HG03103 (cell line): Measurements from ENCODE around the gene PHB1.
A peak's percentile ranks its signal among the peaks of the same experiment; 100 is the strongest.
"Not testable (repeated sequence)": the region's sequence is repeated elsewhere in the genome, so short reads cannot be mapped to it uniquely, and the experiment has no call there.

Source experiments
- ATAC-seq: cut with Tn5 transposase; IDR thresholded peaks from one replicate; pipeline ENCODE4 v1.9.1; 2021; ENCODE audit warnings: low read depth; ENCODE audit not compliant: unreplicated experiment

The PHB1 gene

DNA sequence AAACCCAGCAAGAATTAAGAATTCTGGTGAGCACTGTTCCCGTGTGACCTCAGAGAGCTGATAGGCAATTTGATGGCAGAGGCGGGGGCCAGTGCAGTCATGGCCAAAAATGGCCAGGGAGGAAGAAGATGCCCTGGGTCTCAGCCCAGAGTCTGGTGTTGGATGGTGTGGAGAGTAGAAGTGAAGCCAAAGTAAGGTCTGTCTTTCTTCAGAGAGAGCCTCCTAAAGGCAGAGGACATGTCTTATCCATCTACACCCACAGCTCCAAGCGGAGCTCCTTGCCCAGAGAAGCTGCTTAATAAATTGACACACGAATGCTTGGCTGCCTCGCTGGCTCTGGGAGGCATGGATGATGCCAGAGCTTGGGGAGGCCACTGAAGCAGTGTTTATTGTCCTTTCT is 32.9 kb downstream of the PHB1 start:
- ATAC-seq, result no peak

DNA sequence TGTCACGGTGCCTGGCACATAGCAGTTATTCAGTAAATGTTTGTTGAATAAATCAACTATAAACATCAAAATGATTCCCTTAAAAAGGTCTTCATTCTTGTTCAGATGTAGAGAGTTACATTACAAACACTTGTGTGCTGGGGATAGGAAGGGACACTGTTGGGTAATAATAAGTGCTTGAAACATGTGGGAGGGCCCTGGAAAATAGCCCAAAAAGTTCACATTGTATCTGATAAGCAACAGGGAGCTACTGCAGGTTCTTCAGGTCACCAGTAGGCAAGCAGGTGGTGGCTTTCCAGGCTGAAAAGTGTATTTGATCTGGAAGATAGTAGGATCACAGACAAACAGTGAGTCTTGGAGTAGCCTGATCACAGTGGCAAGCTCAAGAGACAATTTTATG is 33.6 kb downstream of the PHB1 start:
- no peak for ATAC-seq

DNA sequence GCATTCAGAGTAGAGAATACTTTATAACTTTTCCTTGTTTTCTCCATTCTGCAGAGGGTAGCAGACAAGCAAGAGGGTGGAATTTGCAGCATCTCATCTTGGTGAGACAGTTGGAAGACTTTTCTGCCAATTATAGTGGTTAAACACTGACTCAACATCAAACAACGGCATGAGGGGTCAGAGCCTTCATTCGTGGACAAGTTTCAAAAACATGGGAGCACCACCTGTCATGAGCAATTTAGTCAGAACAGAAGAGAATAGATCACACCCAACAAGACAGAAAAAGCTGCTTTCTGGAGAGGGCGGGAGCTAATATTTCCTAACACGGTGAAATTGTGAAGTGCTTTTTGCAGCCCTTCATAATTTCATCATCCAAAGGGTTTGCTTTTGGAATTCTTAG is 34.8 kb downstream of the PHB1 start:
- no peak for ATAC-seq

DNA sequence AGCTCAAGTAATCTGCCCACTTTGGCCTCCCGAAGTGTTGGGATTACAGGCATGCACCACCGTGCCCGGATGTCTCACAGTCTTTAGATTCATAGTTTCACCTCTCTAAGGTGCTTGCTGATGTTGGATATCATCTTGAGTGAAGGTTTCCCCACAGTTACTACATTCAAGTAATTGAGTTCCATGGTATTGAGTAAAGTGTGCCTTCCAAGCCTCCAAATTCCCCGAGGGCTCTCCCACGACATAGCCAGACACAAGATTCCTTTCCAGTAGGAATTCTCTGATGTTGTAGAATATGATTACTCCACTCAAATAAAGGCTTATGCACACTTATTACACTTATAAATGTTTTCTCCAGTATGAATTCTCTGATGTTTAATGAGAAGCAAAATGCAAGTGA is 36.4 kb downstream of the PHB1 start:
- no peak for ATAC-seq

DNA sequence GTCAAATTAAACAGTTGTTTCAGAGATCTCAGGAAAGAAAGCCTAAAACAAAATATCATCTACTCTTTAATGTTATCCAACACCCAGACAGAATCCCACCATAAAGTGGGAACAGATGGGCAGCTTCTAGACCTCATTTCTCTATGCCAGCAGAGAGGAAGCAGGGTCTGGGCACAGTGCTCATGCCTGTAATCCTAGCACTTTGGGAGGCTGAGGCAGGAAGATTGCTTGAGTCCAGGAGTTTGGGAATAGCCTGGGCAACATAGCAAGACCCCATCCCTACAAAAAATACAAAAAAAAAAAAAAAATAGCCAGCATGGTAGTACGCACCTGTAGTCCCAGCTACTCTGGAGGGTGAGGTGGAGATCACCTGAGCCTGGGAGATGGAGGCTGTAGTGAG is 39.1 kb downstream of the PHB1 start:
- ATAC-seq, result no peak

DNA sequence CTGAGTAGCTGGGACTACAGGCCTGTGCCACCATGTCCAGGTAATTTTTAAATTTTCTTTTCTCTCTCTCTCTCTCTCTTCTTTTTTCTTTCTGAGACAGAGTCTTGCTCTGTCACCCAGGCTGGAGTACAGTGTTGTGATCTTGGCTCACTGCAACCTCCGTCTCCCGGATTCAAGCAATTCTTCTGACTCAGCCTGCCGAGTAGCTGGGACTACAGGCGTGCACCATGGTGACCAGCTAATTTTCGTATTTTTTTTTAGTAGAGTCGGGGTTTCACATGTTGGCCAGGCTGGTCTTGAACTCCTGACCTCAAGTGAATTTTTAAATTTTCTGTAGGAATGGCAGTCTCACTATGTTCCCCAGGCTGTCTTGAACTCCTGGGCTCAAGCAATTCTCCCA is 41.6 kb downstream of the PHB1 start:
- ATAC-seq, result no peak

DNA sequence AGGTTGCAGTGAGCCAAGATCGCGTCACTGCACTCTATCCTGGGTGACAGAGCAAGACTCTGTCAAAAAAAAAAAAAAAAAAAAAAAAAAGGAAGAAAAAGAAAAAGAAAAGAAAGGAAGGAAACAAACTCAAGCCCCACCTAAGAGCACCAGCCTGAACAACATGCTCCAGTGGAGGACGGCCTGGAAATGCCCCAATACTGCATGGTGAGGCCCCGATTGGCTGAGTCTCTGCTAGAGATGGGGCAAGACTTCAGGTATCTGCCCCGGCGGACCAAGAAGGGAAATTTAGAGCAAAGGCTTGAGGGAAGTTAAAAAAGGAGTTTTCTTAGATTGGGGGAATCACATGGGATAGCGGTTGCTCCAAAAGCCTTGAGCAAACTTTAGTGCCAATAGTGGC is 42.3 kb downstream of the PHB1 start:
- ATAC-seq, result no peak

DNA sequence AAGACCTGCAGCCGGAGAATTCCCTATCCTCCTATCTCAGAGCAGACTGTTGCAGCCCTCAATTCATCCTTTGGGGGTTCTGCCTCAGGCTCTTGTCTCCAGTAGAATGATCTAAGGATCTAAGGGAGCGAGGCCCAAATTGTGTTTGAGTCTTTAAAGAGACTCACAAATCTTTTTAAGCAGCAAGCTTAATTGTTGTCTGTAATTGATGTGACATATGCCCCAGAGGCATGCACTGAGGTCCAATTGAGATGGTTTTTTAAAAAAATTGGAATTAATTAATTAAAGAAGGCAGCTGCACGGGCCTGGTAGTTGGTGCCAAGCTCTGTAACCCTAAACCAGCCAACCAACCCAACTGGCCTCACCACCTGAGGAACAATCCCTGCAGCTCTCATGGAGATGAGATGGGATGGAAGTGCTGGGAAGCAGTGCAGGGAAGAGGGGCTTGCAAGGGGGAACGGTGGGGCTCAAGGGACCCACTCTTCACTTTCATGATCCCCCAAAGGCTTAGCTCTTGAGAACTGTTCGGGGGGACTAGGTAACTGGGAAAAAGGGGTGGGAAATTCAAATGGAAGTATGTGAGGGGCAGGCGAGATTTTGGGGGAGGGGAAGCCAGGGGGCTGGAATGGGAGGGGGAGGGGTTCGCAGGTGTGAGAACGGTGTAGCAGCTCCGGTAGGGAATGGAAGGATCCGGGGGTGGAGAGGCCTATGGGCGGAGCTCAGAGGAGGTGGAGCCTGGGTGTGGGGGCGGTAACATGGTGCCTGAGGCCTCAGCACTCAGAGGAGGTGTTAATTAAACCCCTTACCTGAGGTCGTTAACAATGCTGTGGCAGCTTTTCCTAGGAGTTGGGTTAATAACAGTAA is 43.5 kb downstream of the PHB1 start:
- no peak for ATAC-seq

DNA sequence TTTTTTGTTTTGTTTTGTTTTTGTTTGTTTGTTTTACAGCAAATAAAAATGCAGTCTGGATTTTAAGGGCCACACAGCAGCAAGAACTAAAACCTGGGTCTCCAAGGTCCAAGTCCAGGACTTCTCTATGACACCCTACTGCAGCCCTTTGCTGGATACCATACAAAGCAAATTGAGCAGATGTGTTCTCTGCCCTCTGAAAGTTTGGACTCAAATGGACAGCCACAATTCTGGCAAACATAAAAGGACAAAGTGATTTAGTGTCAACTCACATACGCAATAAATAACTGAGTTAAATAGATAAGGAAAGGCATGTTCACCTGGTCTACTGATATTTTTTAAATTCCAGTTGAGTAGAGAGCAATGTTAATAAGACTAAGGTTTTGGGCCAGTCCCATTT is 44.9 kb downstream of the PHB1 start:
- no peak for ATAC-seq

DNA sequence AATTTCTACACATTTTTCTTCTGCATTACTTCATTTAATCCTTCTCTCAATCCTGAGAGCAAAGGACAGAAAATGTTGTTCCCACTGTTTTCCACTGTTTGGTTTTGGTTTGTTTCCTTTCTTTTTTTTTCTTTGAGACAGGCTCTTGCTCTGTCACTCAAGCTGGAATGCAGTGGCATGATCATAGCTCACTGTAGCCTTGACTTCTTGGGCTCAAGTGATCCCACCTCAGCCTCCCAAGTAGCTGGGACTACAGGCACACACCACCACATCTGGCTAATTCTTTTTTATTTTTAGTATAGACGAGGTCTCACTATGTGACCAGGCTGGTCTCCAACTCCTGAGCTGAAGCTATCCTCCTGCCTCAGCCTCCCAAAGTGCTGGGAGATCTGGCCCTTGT is 45.6 kb downstream of the PHB1 start:
- ATAC-seq, result no peak

DNA sequence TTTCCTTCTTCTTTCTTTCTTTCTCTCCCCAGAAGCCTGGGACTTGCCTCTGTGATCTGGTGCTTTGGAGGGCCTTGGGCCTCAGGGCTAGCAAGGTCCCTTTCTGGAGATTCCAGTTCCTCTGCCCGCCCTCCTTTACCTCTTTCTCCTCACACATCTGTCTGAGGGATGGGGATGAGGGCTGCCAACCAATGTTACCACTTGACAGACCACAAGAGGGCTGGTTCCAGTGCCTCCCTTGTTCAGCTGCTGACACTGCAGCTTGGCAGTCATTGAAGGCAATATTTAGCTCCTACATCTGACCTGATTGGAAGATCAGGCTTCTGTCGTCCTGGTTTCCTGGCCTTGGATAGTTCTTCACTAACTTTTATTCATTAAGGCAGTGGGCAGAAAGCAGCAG is 49.0 kb downstream of the PHB1 start:
- no peak for ATAC-seq

DNA sequence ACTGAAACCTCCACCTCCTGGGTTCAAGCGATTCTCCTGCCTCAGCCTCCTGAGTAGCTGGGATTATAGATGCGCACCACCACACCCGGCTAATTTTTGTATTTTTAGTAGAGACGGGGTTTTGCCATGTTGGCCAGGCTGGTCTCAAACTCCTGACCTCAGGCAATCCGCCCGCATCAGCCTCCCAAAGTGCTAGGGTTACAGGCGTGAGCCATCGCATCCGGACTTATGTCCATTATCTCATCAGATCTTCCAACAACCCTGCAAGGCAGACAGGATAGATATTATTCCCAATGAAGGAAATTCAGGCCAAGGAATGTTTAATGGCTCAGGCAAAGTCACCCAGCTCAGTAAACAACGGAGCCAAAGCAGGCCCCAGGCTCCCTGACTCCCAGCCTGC is 49.6 kb downstream of the PHB1 start:
- ATAC-seq, result not testable (repeated sequence)

DNA sequence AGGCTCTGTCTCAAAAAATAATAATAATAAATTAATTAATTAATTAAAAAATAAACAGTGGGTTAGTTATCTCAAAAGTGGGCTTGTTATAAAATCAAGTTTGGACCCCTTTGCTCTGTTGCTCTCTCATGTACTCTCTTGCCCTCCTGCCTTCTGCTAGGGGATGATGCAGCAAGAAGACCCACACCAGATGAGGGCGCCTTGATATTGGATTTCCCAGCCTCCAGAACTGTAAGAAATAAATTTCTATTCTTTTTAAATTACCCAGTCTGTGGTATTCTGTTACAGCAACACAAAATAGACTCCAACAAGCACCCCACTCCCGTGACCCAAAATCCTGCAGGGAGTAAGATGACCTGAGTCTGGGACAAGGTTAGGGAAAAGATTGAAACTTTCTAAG is 50.6 kb downstream of the PHB1 start:
- no peak for ATAC-seq

DNA sequence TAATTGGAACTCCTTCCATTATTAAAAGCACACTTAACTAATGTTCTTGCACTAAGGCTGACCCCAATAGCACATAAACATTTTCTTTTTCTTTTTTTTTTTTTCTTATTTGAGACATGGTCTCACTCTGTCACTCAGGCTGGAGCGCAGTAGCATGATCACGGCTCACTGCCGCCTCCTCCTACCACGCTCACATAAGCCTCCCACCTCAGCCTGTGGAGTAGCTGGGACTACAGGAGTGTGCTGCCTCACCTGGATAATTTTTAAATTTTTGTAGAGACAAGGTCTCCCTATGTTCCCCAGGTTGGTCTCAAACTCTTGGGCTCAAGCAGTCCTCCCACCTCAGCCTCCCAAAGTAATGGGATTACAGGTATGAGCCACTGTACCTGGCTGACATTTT is 51.4 kb downstream of the PHB1 start:
- ATAC-seq, result no peak

DNA sequence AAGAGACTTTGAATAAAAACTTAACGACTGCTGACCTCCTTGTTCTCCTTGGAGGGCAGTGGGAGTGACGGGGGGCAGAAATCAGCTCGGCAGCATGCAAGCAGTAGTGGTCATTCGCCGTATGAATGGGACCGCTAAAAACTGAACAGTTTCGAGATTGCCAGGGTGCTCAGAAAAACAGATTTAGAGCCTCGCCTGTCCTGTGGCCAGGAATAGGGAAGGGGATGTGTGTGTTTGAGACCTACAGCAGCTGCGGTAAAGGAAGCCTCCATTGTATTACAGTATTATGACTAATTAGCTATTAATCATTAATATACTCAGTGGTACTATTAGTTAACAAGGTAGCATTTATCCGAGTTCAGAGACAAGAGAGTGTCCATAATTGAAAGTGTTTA is 52.0 kb downstream of the PHB1 start:
- no peak for ATAC-seq

DNA sequence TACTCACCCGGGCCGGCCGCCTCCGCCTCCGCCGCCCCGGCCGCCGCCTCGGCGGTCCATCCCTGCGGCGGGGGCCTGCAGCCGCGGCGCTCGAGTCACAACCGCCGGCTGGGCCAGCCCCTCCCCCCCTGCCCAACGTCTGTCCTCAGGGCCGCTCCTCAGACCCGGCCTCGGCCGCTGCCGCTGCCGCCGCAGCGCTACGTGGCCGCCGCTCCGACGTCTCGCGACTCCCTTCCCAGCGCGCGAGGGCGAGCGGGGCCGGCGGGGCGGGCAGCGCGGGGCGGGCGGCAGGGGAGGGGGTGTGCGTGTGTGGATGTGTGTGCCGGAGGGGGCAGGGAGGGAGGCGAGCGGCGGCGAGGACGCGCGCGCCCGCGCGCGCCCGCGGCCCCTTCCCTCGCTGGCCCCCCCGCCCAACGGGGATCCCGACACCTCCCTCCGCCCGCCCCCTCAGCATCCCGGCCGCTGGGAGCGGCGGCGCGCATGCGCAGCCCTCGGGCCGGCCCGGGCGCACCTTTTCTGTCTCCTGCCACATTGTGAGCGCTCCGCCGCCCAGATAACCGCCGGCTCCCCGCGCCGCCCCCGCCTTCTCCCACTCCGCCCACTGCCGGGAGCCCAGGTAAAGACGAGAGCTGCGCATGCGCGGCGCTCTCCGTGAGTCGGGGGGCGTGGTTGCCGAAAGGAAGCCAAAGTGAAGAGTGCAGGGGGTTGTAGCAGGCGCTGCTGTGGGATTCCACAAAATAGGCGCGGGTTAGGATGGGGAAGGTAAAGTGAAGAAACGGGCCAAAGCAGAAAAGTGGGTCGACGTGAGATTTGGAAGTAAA is 52.6 kb downstream of the PHB1 start, which contains the start of gene ZNF652:
Gene ZNF652 (minus strand): TSS at position 349 of the 821 bp plus-strand sequence. CDS start 44,525 bp downstream, outside the sequence.
- peak; percentile 64 for ATAC-seq

DNA sequence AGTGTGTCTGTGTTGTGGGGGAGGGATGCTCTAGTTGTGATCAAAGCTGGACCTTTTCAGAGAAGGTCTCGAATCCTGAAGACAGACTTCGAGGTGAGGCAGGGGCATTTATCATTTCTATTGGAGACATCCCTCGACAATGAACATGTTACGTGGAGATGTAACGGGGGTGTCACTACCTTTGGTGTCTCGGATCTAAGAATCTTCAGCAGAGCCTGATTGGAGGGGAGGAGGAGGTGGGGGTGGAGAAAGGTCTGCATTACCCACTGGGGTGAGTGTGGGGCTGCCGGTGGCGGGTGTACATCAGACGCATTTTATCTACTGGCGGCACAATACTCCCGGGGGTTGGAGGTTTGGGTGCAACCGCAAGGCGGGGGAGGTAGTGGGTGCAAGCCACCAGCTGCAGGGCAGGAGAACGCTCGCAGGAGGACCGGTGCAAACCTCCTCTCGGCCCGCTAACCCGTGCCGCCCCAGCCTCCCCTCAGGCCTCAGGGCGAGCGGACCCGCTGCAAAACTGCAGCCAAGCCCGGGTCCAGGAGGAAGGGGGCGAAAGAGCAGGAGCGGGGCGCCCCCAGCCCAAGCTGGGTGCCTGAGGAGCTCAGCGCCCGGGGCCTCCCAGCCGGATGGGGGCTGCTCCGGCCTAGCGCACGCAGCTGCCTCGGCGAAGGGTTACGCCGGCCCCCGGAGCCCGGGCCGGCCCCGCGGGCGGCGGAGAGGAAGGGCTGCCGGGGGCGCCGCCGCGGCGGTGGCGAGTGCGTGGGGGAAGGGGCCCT is 53.4 kb downstream of the PHB1 start:
- ATAC-seq, result peak; percentile 19

DNA sequence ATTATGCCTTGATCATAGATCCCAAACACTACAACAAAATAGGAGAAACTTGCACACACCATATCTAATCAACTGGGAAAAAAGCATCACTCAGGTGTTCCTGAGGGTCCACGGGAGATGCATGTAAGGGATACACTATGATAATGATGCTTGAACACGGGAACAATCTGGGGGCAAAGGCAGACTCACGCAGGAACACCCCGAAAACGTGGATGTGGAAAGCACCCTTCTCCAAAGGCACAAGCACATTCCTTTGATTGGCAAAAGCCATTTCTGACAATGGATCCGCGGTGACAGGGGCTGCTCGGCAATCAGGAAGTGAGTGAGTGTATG is 53.9 kb downstream of the PHB1 start:
- ATAC-seq, result no peak

DNA sequence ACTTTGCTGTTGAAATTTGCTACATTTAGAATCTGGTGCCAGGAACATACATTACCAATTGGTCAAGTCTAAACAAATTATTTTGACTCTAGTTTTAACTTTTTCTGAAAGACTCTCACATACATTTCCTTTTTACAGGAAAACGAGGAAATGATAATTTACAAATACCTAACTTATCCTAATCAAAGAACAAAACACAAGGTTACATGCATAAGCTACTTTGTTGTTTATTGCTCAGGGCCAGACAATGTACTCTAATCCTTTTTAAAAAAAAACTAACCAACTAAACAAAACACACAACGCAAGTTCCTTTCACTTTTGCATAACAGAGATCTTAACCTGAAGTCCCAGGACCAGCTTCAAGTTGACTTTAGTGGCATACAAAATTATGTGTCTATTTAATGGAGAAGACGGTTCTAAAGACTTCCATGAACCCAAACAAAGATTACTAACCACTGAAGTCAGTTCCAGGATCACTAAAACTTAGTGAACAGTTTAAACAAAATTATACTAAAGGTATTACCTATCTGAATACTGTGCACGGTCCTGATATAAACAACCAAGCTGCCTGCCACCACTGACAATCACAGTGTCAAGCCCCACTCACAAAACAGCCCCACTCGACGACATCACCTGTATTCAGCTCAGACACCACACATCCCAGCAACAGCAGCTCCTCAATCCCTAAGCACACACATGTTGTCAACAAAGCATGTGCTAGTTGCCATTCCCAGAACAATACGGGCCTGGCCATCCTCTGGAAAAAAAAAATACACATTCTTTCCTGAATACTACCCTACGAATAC is 54.5 kb downstream of the PHB1 start:
- ATAC-seq, result no peak

DNA sequence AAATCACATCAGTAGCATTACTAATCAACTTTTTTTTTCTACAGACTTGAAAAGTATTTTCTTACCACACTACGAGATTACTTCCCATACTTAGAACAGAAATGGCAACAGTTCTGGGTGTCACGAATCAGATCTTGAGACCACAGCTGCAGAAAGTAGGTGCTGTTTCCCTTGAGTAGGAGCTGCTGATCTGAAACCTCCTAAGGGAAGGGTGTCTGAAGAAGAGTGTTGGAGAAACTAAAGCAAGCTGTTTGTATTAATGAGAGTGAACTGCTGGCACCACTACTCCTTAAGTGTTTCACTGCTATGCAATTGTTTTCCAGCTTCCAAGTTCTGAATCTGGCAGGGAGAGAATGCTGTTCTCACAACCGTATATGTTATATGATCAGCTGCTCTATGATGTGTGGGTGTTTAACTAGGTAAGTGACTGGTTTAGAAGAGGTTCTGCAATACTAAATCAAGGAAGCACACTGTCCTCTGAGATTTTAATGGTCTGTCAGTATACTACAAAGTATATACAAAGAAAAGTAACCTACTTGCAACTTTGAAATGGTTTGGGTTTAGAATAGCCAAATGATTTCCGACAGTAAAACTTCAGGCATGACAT is 55.9 kb downstream of the PHB1 start:
- ATAC-seq, result no peak
